Progenitor cell of endocrine pancreas (in vitro differentiated cells): Measurements from ENCODE around the gene SRRM2. TPM values are rescaled to one million over a fixed set of nuclear protein-coding genes. Genes with fewer than 3 reads are reported as not detected.

ENCODE experiments used
- DNase-seq: peaks from one replicate; pipeline ENCODE4 v3.0.0; 2021; ENCODE audit warnings: low spot score; ENCODE audit not compliant: unreplicated experiment
- H3K27ac Mint-ChIP-seq: 2 replicates; pipeline ENCODE4 v1.8.0; 2021; ENCODE audit warnings: mild to moderate bottlenecking, moderate library complexity, mixed read lengths
- H3K27me3 Mint-ChIP-seq: 2 replicates; pipeline ENCODE4 v1.8.0; 2021; ENCODE audit warnings: mixed read lengths
- H3K36me3 Mint-ChIP-seq: 2 replicates; pipeline ENCODE4 v1.8.0; 2022; ENCODE audit warnings: mixed read lengths; ENCODE audit not compliant: insufficient read depth
- H3K4me1 Mint-ChIP-seq: 2 replicates; pipeline ENCODE4 v1.8.0; 2021; ENCODE audit warnings: low read depth, mixed read lengths
- H3K4me3 Mint-ChIP-seq: 2 replicates; pipeline ENCODE4 v1.8.0; 2021; ENCODE audit warnings: low read depth, mild to moderate bottlenecking, moderate library complexity, mixed read lengths
- H3K9me3 Mint-ChIP-seq: 2 replicates; pipeline ENCODE4 v1.8.0; 2021; ENCODE audit warnings: low read depth, mixed read lengths
- total RNA-seq: library from RNA; stranded (reverse); gene quantifications from 2 replicates; pipeline ENCODE4 v1.2.1, GENCODE V29; 2021
- TF ChIP-seq, protein P1 (sequence below): fragments of 200-600 bp; sonication (generic); IDR thresholded peaks from one replicate; pipeline ENCODE4 v1.5.0; 2021; ENCODE audit warnings: antibody characterized with exemption, mild to moderate bottlenecking; ENCODE audit not compliant: unreplicated experiment

Gene SRRM2
- total RNA-seq, 1 donor from 2014 or later: 817 TPM

DNA sequence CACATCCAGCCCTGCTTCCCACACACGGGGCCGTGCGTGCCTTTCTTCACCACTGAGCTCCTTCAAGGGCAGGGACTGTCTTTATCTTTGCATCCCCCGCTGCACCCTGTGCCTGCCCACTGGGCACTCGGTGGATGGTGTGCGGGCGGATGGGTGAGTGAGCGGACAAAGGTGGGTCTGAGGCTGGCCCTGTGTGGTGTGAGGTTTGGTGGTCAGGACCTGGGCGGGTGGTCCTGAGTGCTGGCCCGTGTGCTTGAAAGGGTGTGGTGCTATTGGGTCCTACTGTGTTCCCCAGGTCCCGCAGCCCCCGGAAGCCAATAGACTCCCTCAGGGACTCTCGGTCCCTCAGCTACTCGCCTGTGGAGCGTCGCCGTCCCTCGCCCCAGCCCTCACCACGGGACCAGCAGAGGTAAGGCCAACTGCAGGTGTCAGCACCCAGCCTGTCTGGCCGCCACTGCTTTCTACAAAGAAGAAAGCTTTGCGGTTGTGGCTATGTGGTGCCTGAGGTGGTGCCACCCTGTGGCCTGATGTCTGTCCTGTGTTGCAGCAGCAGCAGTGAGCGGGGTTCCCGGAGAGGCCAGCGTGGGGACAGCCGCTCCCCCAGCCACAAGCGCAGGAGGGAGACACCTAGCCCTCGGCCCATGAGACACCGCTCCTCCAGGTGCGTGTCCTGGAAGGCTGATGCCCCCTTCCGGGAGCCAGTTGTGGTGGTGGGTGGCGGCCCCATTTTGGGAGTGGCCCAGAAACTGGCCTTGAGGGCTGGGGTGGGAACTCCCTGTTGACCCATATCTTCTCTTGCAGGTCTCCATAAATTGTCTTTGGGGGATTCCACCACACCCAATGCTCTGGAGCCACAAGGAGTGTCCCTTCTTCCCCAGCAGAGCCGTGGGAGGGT lies 17.9 kb downstream of the SRRM2 start:
- Mint-ChIP-seq H3K9me3 (peaks cover 5% of the 10 kb centered on the region), H3K27ac (peak overlapping the region; percentile 82), H3K4me1 (no peaks in the 10 kb centered on the region), H3K36me3 (peaks cover 37% of the 10 kb centered on the region), H3K4me3 (no peak overlapping the region), H3K27me3 (no peaks in the 10 kb centered on the region)
- TF ChIP-seq, protein P1, sequence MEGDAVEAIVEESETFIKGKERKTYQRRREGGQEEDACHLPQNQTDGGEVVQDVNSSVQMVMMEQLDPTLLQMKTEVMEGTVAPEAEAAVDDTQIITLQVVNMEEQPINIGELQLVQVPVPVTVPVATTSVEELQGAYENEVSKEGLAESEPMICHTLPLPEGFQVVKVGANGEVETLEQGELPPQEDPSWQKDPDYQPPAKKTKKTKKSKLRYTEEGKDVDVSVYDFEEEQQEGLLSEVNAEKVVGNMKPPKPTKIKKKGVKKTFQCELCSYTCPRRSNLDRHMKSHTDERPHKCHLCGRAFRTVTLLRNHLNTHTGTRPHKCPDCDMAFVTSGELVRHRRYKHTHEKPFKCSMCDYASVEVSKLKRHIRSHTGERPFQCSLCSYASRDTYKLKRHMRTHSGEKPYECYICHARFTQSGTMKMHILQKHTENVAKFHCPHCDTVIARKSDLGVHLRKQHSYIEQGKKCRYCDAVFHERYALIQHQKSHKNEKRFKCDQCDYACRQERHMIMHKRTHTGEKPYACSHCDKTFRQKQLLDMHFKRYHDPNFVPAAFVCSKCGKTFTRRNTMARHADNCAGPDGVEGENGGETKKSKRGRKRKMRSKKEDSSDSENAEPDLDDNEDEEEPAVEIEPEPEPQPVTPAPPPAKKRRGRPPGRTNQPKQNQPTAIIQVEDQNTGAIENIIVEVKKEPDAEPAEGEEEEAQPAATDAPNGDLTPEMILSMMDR: no peak
- DNase-seq: no peak

DNA sequence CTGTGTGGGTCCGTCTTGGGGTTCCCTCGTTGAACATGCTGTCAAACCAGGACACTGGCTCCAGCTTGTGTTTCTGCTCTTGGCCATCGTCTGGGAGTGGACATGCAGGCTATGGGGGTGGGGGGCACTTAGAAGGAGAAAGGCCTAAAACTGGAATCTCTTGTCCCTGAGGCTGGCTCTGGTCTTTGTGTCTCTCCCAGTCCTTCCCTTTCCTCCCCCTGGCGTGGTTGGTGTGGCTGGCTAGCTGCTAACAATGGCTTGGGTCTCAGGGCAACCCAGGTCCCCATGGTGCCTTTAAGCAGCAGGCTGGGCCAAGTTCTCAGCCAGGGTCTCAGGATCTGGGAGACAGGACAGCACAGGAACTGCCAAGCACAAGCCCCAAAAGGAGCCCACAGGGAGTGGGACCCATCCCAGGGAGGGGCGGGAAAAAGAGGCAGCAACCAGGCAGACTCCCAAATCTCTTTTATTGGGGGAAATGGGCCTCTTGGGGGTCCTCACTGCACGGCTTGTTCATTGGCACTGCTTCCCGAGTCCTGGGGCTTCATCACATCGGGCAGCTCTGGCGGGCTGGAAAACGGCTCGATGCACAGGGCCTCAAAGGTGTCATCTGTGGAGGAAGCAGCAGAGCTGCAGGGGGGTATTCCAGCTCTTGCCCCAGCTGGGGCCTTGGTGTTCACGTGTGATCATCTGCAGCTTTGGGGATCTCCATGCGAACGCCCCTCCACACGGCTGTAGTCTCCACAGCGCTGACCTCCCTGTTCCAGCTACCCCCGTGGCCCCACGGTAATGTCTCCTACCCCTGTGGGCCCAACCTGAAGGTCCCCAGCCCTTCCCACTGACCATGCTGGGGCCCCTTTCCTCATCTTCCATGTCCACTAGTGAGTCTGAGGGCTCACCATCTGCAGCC lies 19.3 kb downstream of the SRRM2 start:
- H3K4me1 Mint-ChIP-seq: peaks cover 7% of the 10 kb centered on the region
- H3K4me3 Mint-ChIP-seq: no peak overlapping the region
- no peak for DNase-seq
- H3K27me3 Mint-ChIP-seq: no peaks in the 10 kb centered on the region
- H3K27ac Mint-ChIP-seq: peak overlapping the region; percentile 77
- TF ChIP-seq, protein P1: no peak
- H3K9me3 Mint-ChIP-seq: no peaks in the 10 kb centered on the region
- H3K36me3 Mint-ChIP-seq: peaks cover 23% of the 10 kb centered on the region

DNA sequence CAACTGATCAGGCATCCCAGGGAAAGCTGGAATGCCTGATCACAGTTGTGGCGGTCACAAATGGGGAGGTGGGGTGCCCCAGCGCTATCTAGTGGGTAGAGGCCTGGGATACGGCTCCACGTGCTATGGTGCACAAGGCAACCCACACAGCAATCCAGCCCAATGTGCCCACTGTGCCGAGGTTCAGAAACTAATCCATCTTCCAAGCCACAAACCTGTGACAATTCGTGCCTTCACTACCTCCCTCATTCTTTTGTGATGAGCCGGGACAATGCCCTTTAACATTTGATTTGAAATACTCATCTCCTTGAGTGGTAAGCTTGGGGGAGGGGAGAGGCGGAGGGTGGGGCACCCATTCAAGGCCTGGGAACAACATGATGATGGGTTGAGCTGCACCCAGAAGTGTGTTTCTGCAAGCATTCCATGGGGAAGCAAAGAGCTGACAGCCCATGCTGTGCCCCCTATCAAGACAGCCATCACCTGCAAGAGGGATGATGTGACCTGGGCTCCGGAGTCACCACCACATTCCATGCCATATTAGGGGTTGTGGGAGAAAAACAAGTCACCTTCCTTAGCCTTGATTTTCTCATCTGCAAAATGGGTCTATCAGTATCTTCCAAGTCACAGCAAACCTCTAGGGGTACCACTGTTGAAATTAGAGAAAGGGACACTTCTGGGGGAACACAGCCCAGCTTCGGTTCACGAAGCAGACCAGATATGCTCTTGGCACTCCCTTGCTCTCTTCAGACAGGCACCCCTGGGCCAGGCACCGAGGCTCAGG lies 20.9 kb downstream of the SRRM2 start:
- H3K36me3 Mint-ChIP-seq: peaks cover 13% of the 10 kb centered on the region

DNA sequence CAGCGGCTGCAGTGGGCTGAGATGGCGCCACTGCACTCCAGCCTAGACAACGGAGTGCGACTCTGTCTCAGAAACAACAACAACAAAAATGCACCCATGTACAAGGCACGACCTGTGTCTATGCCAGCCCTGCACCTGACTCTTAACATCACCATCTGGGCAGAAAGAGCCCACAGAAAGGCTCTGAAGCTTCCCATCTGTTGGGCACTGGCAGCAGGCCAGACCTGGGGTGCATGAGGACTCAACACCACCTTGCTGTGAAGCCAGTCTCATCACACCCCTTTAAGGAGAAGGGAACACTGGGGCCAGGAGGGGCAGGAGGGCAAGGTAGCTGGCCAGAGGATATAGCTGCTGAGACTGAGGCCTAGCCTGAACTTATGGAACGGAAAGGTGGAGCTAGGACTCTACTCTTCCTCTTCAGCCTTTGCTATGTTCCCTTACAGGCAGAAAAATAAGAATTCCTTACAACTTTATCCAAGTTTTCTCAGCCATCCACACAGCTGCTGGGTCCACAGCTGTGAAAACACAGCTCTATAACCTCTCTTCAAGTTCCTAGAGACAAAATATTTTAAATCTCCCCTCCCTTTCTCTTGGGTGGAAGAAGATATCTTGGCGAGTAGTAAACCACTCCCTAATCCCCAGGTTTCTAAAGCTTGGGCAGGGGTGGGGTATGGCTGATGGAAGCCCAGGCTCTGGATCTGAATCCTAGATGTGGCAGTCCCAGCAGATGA lies 21.9 kb downstream of the SRRM2 start:
- DNase-seq: no peak
- peaks cover 13% of the 10 kb centered on the region for H3K36me3 Mint-ChIP-seq
- TF ChIP-seq, protein P1: no peak
- H3K4me3 Mint-ChIP-seq: no peak overlapping the region
- H3K27me3 Mint-ChIP-seq: no peaks in the 10 kb centered on the region
- H3K4me1 Mint-ChIP-seq: peaks cover 17% of the 10 kb centered on the region
- H3K27ac Mint-ChIP-seq: peak overlapping the region; percentile 62
- no peaks in the 10 kb centered on the region for H3K9me3 Mint-ChIP-seq

More for the DNA sequence above, 20.9 kb downstream of the SRRM2 start:
- DNase-seq: no peak
- Mint-ChIP-seq H3K27me3 (no peaks in the 10 kb centered on the region), H3K9me3 (no peaks in the 10 kb centered on the region), H3K4me3 (no peak overlapping the region), H3K4me1 (peaks cover 12% of the 10 kb centered on the region), H3K27ac (peak overlapping the region; percentile 39)
- TF ChIP-seq, protein P1: no peak
